Activated naive CD8-positive, alpha-beta T cell (primary cell): ENCODE data around the gene MED20.

Source experiments
- H3K27ac Mint-ChIP-seq: one replicate; pipeline ENCODE4 v1.8.0; 2021; ENCODE audit warnings: mixed read lengths
- H3K27me3 Mint-ChIP-seq: one replicate; pipeline ENCODE4 v1.8.0; 2021; ENCODE audit warnings: mixed read lengths
- H3K36me3 Mint-ChIP-seq: one replicate; pipeline ENCODE4 v1.8.0; 2021; ENCODE audit warnings: mixed read lengths
- H3K4me1 Mint-ChIP-seq: one replicate; pipeline ENCODE4 v1.8.0; 2021; ENCODE audit warnings: low read depth, mixed read lengths
- H3K4me3 Mint-ChIP-seq: one replicate; pipeline ENCODE4 v1.8.0; 2021; ENCODE audit warnings: mild to moderate bottlenecking, mixed read lengths
- H3K9me3 Mint-ChIP-seq: one replicate; pipeline ENCODE4 v1.8.0; 2021; ENCODE audit warnings: low read depth, mixed read lengths

The MED20 gene

GRCh38 chr6:41900861-41901260 is 20.1 kb downstream of the MED20 start:
- Mint-ChIP-seq H3K36me3 (no peaks in the 10 kb centered on the region), H3K27ac (no peak overlapping the region), H3K27me3 (no peaks in the 10 kb centered on the region), H3K4me3 (no peak overlapping the region), H3K9me3 (no peaks in the 10 kb centered on the region), H3K4me1 (peaks cover 23% of the 10 kb centered on the region)

- peaks cover 11% of the 10 kb centered on the region for H3K4me1 Mint-ChIP-seq
Measured at GRCh38 chr6:41896281-41896680, 24.7 kb downstream of the MED20 start.

GRCh38 chr6:41895300-41896233 is 25.4 kb downstream of the MED20 start, which contains the start of gene USP49:
USP49 (minus strand) TSS chr6:41895375; CDS start chr6:41806983, 88,392 bp downstream.
- H3K27me3 Mint-ChIP-seq = no peaks in the 10 kb centered on the region
- H3K4me3 Mint-ChIP-seq = no peak within 1 kb of the TSS
- peak within 1 kb of the TSS; percentile 96 for H3K27ac Mint-ChIP-seq
- peaks cover 11% of the 10 kb centered on the region for H3K4me1 Mint-ChIP-seq
- no peaks in the 10 kb centered on the region for H3K9me3 Mint-ChIP-seq
- no peaks in the 10 kb centered on the region for H3K36me3 Mint-ChIP-seq

More at GRCh38 chr6:41896281-41896680, 24.7 kb downstream of the MED20 start:
- Mint-ChIP-seq H3K36me3 (no peaks in the 10 kb centered on the region), H3K27me3 (no peaks in the 10 kb centered on the region), H3K27ac (peak overlapping the region; percentile 96), H3K9me3 (no peaks in the 10 kb centered on the region), H3K4me3 (no peak overlapping the region)

GRCh38 chr6:41894366-41895299 is 26.3 kb downstream of the MED20 start:
- Mint-ChIP-seq H3K27ac (no peak overlapping the region), H3K36me3 (no peaks in the 10 kb centered on the region), H3K9me3 (no peaks in the 10 kb centered on the region), H3K4me3 (no peak overlapping the region), H3K27me3 (no peaks in the 10 kb centered on the region), H3K4me1 (peaks cover 11% of the 10 kb centered on the region)

- Mint-ChIP-seq H3K36me3 (no peaks in the 10 kb centered on the region), H3K9me3 (no peaks in the 10 kb centered on the region), H3K4me3 (no peak overlapping the region), H3K4me1 (peaks cover 11% of the 10 kb centered on the region), H3K27ac (no peak overlapping the region), H3K27me3 (no peaks in the 10 kb centered on the region)
Measured at GRCh38 chr6:41892921-41893564, 27.9 kb downstream of the MED20 start.

- Mint-ChIP-seq H3K36me3 (no peaks in the 10 kb centered on the region), H3K9me3 (no peaks in the 10 kb centered on the region), H3K27me3 (no peaks in the 10 kb centered on the region), H3K27ac (no peak overlapping the region), H3K4me1 (no peaks in the 10 kb centered on the region), H3K4me3 (no peak overlapping the region)
Measured at GRCh38 chr6:41887331-41887751, 33.6 kb downstream of the MED20 start.

- no peak overlapping the region for H3K27ac Mint-ChIP-seq
- H3K4me3 Mint-ChIP-seq = no peak overlapping the region
- H3K36me3 Mint-ChIP-seq = no peaks in the 10 kb centered on the region
- no peaks in the 10 kb centered on the region for H3K27me3 Mint-ChIP-seq
- H3K9me3 Mint-ChIP-seq = no peaks in the 10 kb centered on the region
- H3K4me1 Mint-ChIP-seq = no peaks in the 10 kb centered on the region
Measured at GRCh38 chr6:41885930-41886329, 35.0 kb downstream of the MED20 start.

- Mint-ChIP-seq H3K27ac (no peak overlapping the region), H3K36me3 (no peaks in the 10 kb centered on the region), H3K4me3 (no peak overlapping the region), H3K9me3 (no peaks in the 10 kb centered on the region), H3K27me3 (no peaks in the 10 kb centered on the region), H3K4me1 (no peaks in the 10 kb centered on the region)
Measured at GRCh38 chr6:41884957-41885356, 36.0 kb downstream of the MED20 start.

- no peaks in the 10 kb centered on the region for H3K36me3 Mint-ChIP-seq
- H3K27me3 Mint-ChIP-seq = no peaks in the 10 kb centered on the region
- no peak overlapping the region for H3K4me3 Mint-ChIP-seq
- no peaks in the 10 kb centered on the region for H3K9me3 Mint-ChIP-seq
- H3K4me1 Mint-ChIP-seq = no peaks in the 10 kb centered on the region
- H3K27ac Mint-ChIP-seq = no peak overlapping the region
Measured at GRCh38 chr6:41881506-41881905, 39.4 kb downstream of the MED20 start.

GRCh38 chr6:41878961-41879405 is 42.0 kb downstream of the MED20 start:
- Mint-ChIP-seq H3K9me3 (no peaks in the 10 kb centered on the region), H3K36me3 (no peaks in the 10 kb centered on the region), H3K27me3 (no peaks in the 10 kb centered on the region), H3K4me3 (no peak overlapping the region), H3K27ac (no peak overlapping the region), H3K4me1 (no peaks in the 10 kb centered on the region)

GRCh38 chr6:41878246-41878645 is 42.7 kb downstream of the MED20 start:
- H3K4me3 Mint-ChIP-seq = no peak overlapping the region
- no peak overlapping the region for H3K27ac Mint-ChIP-seq
- no peaks in the 10 kb centered on the region for H3K4me1 Mint-ChIP-seq
- H3K27me3 Mint-ChIP-seq = no peaks in the 10 kb centered on the region
- H3K9me3 Mint-ChIP-seq = no peaks in the 10 kb centered on the region
- H3K36me3 Mint-ChIP-seq = no peaks in the 10 kb centered on the region

- no peak overlapping the region for H3K4me3 Mint-ChIP-seq
- H3K9me3 Mint-ChIP-seq = no peaks in the 10 kb centered on the region
- H3K36me3 Mint-ChIP-seq = no peaks in the 10 kb centered on the region
- no peaks in the 10 kb centered on the region for H3K4me1 Mint-ChIP-seq
- H3K27me3 Mint-ChIP-seq = no peaks in the 10 kb centered on the region
- no peak overlapping the region for H3K27ac Mint-ChIP-seq
Measured at GRCh38 chr6:41877051-41877680, 43.8 kb downstream of the MED20 start.

GRCh38 chr6:41874741-41875140 is 46.2 kb downstream of the MED20 start:
- H3K9me3 Mint-ChIP-seq = no peaks in the 10 kb centered on the region
- H3K27me3 Mint-ChIP-seq = no peaks in the 10 kb centered on the region
- no peaks in the 10 kb centered on the region for H3K4me1 Mint-ChIP-seq
- no peak overlapping the region for H3K27ac Mint-ChIP-seq
- H3K36me3 Mint-ChIP-seq = no peaks in the 10 kb centered on the region
- H3K4me3 Mint-ChIP-seq = no peak overlapping the region

- H3K27ac Mint-ChIP-seq = no peak overlapping the region
- no peaks in the 10 kb centered on the region for H3K27me3 Mint-ChIP-seq
- peaks cover 2% of the 10 kb centered on the region for H3K36me3 Mint-ChIP-seq
- no peak overlapping the region for H3K4me3 Mint-ChIP-seq
- no peaks in the 10 kb centered on the region for H3K4me1 Mint-ChIP-seq
- H3K9me3 Mint-ChIP-seq = no peaks in the 10 kb centered on the region
Measured at GRCh38 chr6:41872147-41872546, 48.8 kb downstream of the MED20 start.
